H1 (cell line): ENCODE measurements around the gene SEL1L3.

Experiments used
- CHD7 ChIP-seq: fragments of 300-600 bp; sonication (generic); IDR thresholded peaks from 2 replicates; pipeline ENCODE4 v1.7.1; 2012; ENCODE audit warnings: low read length, moderate library complexity, mild to moderate bottlenecking, inconsistent platforms; ENCODE audit not compliant: insufficient replicate concordance
- CTCF ChIP-seq, 3 experiments: IDR thresholded peaks; 1 replicate in 2 of 3; 2 replicates in 1 of 3; pipeline versions ENCODE4 v1.5.1 to v1.6.1; 2011; ENCODE audit warnings: low read length in 3 of 3, mild to moderate bottlenecking in 3 of 3, inconsistent platforms in 2 of 3, low read depth in 1 of 3, moderate library complexity in 1 of 3; ENCODE audit not compliant: insufficient read depth in 1 of 3; ENCODE audit errors: control extremely low read depth in 1 of 3
- EP300 ChIP-seq, 2 experiments: IDR thresholded peaks; 1 replicate in 1 of 2; 2 replicates in 1 of 2; pipeline ENCODE4 v1.6.1; 2011 to 2012; ENCODE audit warnings: low read depth in 2 of 2, low read length in 2 of 2, mild to moderate bottlenecking in 2 of 2, borderline replicate concordance in 1 of 2, inconsistent platforms in 1 of 2, moderate library complexity in 1 of 2
- FOSL1 ChIP-seq: IDR thresholded peaks from 2 replicates; pipeline ENCODE4 v1.6.1; 2011; ENCODE audit warnings: mild to moderate bottlenecking, low read depth, low read length, moderate library complexity; ENCODE audit not compliant: insufficient read depth
- GABPA ChIP-seq: IDR thresholded peaks from 2 replicates; pipeline ENCODE4 v1.6.1; 2011; ENCODE audit warnings: mild to moderate bottlenecking, low read length, moderate library complexity, borderline replicate concordance; ENCODE audit not compliant: insufficient read depth
- HDAC2 ChIP-seq, 2 experiments: fragments of 300-600 bp in 1 of 2; sonication (generic) in 1 of 2; IDR thresholded peaks; 2 replicates each; pipeline ENCODE4 v1.6.1; 2011 to 2012; ENCODE audit warnings: low read depth in 2 of 2, low read length in 2 of 2, mild to moderate bottlenecking in 2 of 2, moderate library complexity in 2 of 2, borderline replicate concordance in 1 of 2, inconsistent platforms in 1 of 2
- MAFK ChIP-seq: IDR thresholded peaks from 2 replicates; pipeline ENCODE4 v1.6.1; 2012; ENCODE audit warnings: low read depth, mild to moderate bottlenecking, improper control_type of control experiment, low read length
- PHF8 ChIP-seq: fragments of 200-600 bp; sonication (generic); conservative IDR thresholded peaks from 2 replicates; pipeline ENCODE4 v1.7.1; 2012; ENCODE audit warnings: low read depth, mild to moderate bottlenecking, inconsistent platforms, low read length, moderate library complexity
- POLR2AphosphoS5 ChIP-seq: IDR thresholded peaks from 2 replicates; pipeline ENCODE4 v1.6.1; 2011; ENCODE audit warnings: low read depth, low read length
- RXRA ChIP-seq: IDR thresholded peaks from 2 replicates; pipeline ENCODE4 v1.6.1; 2011; ENCODE audit warnings: low read depth, mild to moderate bottlenecking, low read length, moderate library complexity; ENCODE audit not compliant: insufficient read depth
- SIN3A ChIP-seq, 2 experiments: IDR thresholded peaks in 1 of 2; conservative IDR thresholded peaks in 1 of 2; 2 replicates each; pipeline ENCODE4 v1.6.1; 2011 to 2012; ENCODE audit warnings: low read length in 2 of 2, improper control_type of control experiment in 1 of 2, low read depth in 1 of 2, mild to moderate bottlenecking in 1 of 2
- TAF7 ChIP-seq: optimal IDR thresholded peaks from 2 replicates; pipeline ENCODE3; 2011; ENCODE audit warnings: low read depth, mild to moderate bottlenecking, inconsistent platforms, low read length, moderate library complexity, borderline replicate concordance
- YY1 ChIP-seq: IDR thresholded peaks from 2 replicates; pipeline ENCODE4 v1.6.1; 2011; ENCODE audit warnings: low read depth, mild to moderate bottlenecking, low read length

GRCh38 chr4:25860586-25861279 is 2.1 kb downstream of the SEL1L3 start:
- TF ChIP-seq HDAC2 (IDR thresholded peaks at IDR 0.05; ENCODE audit: borderline replicate concordance in 1 of 2, low read depth in 2 of 2, low read length in 2 of 2) (no peak), RXRA (no peak), EP300 (IDR thresholded peaks at IDR 0.05; ENCODE audit: borderline replicate concordance in 1 of 2, low read depth in 2 of 2, low read length in 2 of 2) (no peak), TAF7 (no peak), SIN3A (conservative IDR thresholded peaks at IDR 0.05 in 1 of 2, IDR thresholded peaks at IDR 0.05 in 1 of 2; ENCODE audit: low read depth in 1 of 2, low read length in 2 of 2) (no peak), CHD7 (no peak), CTCF (IDR thresholded peaks at IDR 0.05; ENCODE audit: control extremely low read depth in 1 of 3, insufficient read depth in 1 of 3, low read depth in 1 of 3, low read length in 3 of 3) (no peak), FOSL1 (no peak), PHF8 (no peak), YY1 (no peak), MAFK (no peak), POLR2AphosphoS5 (no peak), GABPA (no peak)
